ENCODE measurements around the gene CDH22.

The CDH22 gene

GRCh38 chr20:46237736-46238135, 70.6 kb downstream of the CDH22 start:
- TF ChIP-seq CEBPB (IDR thresholded peaks at IDR 0.05), result no peak
- no peak for TF ChIP-seq RAD21 (IDR thresholded peaks at IDR 0.05; ENCODE audit: low read depth)
- no peak for TF ChIP-seq EGR1 (IDR thresholded peaks at IDR 0.05)
- no peak for TF ChIP-seq YY1 (IDR thresholded peaks at IDR 0.05; ENCODE audit: low read depth)
- TF ChIP-seq USF1 (IDR thresholded peaks at IDR 0.05), result no peak
- TF ChIP-seq, protein P1, sequence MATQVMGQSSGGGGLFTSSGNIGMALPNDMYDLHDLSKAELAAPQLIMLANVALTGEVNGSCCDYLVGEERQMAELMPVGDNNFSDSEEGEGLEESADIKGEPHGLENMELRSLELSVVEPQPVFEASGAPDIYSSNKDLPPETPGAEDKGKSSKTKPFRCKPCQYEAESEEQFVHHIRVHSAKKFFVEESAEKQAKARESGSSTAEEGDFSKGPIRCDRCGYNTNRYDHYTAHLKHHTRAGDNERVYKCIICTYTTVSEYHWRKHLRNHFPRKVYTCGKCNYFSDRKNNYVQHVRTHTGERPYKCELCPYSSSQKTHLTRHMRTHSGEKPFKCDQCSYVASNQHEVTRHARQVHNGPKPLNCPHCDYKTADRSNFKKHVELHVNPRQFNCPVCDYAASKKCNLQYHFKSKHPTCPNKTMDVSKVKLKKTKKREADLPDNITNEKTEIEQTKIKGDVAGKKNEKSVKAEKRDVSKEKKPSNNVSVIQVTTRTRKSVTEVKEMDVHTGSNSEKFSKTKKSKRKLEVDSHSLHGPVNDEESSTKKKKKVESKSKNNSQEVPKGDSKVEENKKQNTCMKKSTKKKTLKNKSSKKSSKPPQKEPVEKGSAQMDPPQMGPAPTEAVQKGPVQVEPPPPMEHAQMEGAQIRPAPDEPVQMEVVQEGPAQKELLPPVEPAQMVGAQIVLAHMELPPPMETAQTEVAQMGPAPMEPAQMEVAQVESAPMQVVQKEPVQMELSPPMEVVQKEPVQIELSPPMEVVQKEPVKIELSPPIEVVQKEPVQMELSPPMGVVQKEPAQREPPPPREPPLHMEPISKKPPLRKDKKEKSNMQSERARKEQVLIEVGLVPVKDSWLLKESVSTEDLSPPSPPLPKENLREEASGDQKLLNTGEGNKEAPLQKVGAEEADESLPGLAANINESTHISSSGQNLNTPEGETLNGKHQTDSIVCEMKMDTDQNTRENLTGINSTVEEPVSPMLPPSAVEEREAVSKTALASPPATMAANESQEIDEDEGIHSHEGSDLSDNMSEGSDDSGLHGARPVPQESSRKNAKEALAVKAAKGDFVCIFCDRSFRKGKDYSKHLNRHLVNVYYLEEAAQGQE (IDR thresholded peaks at IDR 0.05; ENCODE audit: low read depth), result no peak
- TF ChIP-seq TCF12 (IDR thresholded peaks at IDR 0.05; ENCODE audit: low read depth), result no peak
- TF ChIP-seq FOXM1 (IDR thresholded peaks at IDR 0.05; ENCODE audit: borderline replicate concordance, low read depth), result no peak
- no peak for TF ChIP-seq TAF1 (IDR thresholded peaks at IDR 0.05; ENCODE audit: low read depth)
- TF ChIP-seq, protein P2, sequence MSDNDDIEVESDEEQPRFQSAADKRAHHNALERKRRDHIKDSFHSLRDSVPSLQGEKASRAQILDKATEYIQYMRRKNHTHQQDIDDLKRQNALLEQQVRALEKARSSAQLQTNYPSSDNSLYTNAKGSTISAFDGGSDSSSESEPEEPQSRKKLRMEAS (IDR thresholded peaks at IDR 0.05), result no peak
- no peak for TF ChIP-seq TEAD4 (IDR thresholded peaks at IDR 0.05)
- no peak for TF ChIP-seq CREB1 (IDR thresholded peaks at IDR 0.05; ENCODE audit: low read depth)
- no peak for TF ChIP-seq ZBTB7A (IDR thresholded peaks at IDR 0.05; ENCODE audit: low read depth)
- no peak for TF ChIP-seq EP300 (IDR thresholded peaks at IDR 0.05; ENCODE audit: borderline replicate concordance)
- TF ChIP-seq NFIC (IDR thresholded peaks at IDR 0.05), result no peak

- TF ChIP-seq EP300 (IDR thresholded peaks at IDR 0.05; ENCODE audit: borderline replicate concordance), result no peak
- no peak for TF ChIP-seq FOXM1 (IDR thresholded peaks at IDR 0.05; ENCODE audit: borderline replicate concordance, low read depth)
- TF ChIP-seq YY1 (IDR thresholded peaks at IDR 0.05; ENCODE audit: low read depth), result no peak
- no peak for TF ChIP-seq EGR1 (IDR thresholded peaks at IDR 0.05)
- TF ChIP-seq, protein P1 (IDR thresholded peaks at IDR 0.05; ENCODE audit: low read depth), result no peak
- no peak for TF ChIP-seq CEBPB (IDR thresholded peaks at IDR 0.05)
- no peak for TF ChIP-seq RAD21 (IDR thresholded peaks at IDR 0.05; ENCODE audit: low read depth)
- TF ChIP-seq TAF1 (IDR thresholded peaks at IDR 0.05; ENCODE audit: low read depth), result no peak
- TF ChIP-seq NFIC (IDR thresholded peaks at IDR 0.05), result no peak
Measured at GRCh38 chr20:46237227-46237626, 71.1 kb downstream of the CDH22 start.

DNA sequence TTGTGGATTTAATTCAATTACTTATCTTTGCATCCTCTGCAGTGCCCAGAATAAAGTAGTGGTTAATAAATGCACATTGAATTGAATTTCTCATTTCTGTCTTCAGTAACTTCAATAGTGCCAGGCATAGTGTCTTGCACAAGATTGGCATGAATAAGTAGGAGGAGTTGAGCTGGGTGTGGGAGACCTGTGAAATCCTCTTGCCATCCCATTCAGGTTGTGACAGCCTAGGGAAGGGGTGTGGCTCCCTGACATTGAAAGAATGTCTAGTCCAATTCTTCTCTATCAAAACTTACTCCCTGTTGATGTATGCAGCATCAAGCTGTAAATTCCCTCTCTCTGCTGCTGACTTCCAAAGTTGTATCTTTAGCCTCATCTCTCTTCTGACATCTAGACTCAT, 73.2 kb downstream of the CDH22 start:
- TF ChIP-seq YY1 (IDR thresholded peaks at IDR 0.05; ENCODE audit: low read depth) (no peak), CREB1 (IDR thresholded peaks at IDR 0.05; ENCODE audit: low read depth) (no peak), FOXM1 (IDR thresholded peaks at IDR 0.05; ENCODE audit: borderline replicate concordance, low read depth) (no peak), ZBTB7A (IDR thresholded peaks at IDR 0.05; ENCODE audit: low read depth) (no peak), CEBPB (IDR thresholded peaks at IDR 0.05) (no peak), RAD21 (IDR thresholded peaks at IDR 0.05; ENCODE audit: low read depth) (no peak), TAF1 (IDR thresholded peaks at IDR 0.05; ENCODE audit: low read depth) (no peak), EP300 (IDR thresholded peaks at IDR 0.05; ENCODE audit: borderline replicate concordance) (no peak), TCF12 (IDR thresholded peaks at IDR 0.05; ENCODE audit: low read depth) (no peak), USF1 (IDR thresholded peaks at IDR 0.05) (no peak), EGR1 (IDR thresholded peaks at IDR 0.05) (no peak), NFIC (IDR thresholded peaks at IDR 0.05) (no peak)
- TF ChIP-seq, protein P1 (IDR thresholded peaks at IDR 0.05; ENCODE audit: low read depth), result no peak
- TF ChIP-seq, protein P2 (IDR thresholded peaks at IDR 0.05), result no peak

GRCh38 chr20:46233701-46234100, 74.6 kb downstream of the CDH22 start:
- TF ChIP-seq, protein P1 (IDR thresholded peaks at IDR 0.05; ENCODE audit: low read depth), result no peak
- no peak for TF ChIP-seq CREB1 (IDR thresholded peaks at IDR 0.05; ENCODE audit: low read depth)
- no peak for TF ChIP-seq FOXM1 (IDR thresholded peaks at IDR 0.05; ENCODE audit: borderline replicate concordance, low read depth)
- TF ChIP-seq TEAD4 (IDR thresholded peaks at IDR 0.05), result no peak
- TF ChIP-seq EP300 (IDR thresholded peaks at IDR 0.05; ENCODE audit: borderline replicate concordance), result no peak
- no peak for TF ChIP-seq USF1 (IDR thresholded peaks at IDR 0.05)
- TF ChIP-seq EGR1 (IDR thresholded peaks at IDR 0.05), result no peak
- no peak for TF ChIP-seq RAD21 (IDR thresholded peaks at IDR 0.05; ENCODE audit: low read depth)
- no peak for TF ChIP-seq TAF1 (IDR thresholded peaks at IDR 0.05; ENCODE audit: low read depth)
- no peak for TF ChIP-seq CEBPB (IDR thresholded peaks at IDR 0.05)
- TF ChIP-seq NFIC (IDR thresholded peaks at IDR 0.05), result no peak
- TF ChIP-seq, protein P2 (IDR thresholded peaks at IDR 0.05), result no peak
- TF ChIP-seq YY1 (IDR thresholded peaks at IDR 0.05; ENCODE audit: low read depth), result no peak
- TF ChIP-seq ZBTB7A (IDR thresholded peaks at IDR 0.05; ENCODE audit: low read depth), result no peak
- no peak for TF ChIP-seq TCF12 (IDR thresholded peaks at IDR 0.05; ENCODE audit: low read depth)
